ENCODE measurements around the gene CIT. TPM values are rescaled to one million over a fixed set of nuclear protein-coding genes. Genes with fewer than 3 reads are reported as not detected.
"Not testable (repeated sequence)": the region's sequence is repeated elsewhere in the genome, so short reads cannot be mapped to it uniquely, and the experiment has no call there.

The CIT gene
- total RNA-seq, 2 experiments from 2014 or later, result 43.3 to 48.4 TPM

DNA sequence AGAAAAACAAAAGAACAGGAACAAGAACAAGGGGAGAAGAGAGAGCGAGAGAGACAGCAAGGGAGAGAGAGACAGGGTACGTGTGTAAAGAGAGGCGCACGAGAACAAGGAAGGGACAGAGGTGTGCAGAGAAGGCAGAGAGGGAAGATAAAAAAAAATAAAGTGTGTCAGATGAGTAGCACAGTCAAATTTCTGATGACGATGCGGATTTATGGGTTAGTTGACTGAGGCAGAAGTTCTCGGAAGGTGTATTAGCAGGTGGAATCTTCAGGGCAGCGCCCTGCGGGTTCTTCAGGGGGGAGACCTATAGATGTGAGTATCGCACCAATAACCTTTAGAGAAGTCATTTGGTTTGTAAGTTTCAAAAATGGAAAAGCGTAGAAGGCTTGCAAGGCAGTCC, 164.4 kb downstream of the CIT start:
- CTCF ChIA-PET, result no interaction called here
- H3K4me3 Mint-ChIP-seq, result no peak overlapping the region
- H3K4me1 Mint-ChIP-seq (ENCODE audit: low read depth), result peaks cover 8% of the 10 kb centered on the region
- intact Hi-C loops (cut with micrococcal nuclease), result no loop called here
- H3K27ac Mint-ChIP-seq, result no peak overlapping the region
- POLR2A ChIA-PET, result no interaction called here
- no peaks in the 10 kb centered on the region for H3K9me3 Mint-ChIP-seq
- ATAC-seq (no peak), DNase-seq (no peak)
- TF ChIP-seq, protein P1, sequence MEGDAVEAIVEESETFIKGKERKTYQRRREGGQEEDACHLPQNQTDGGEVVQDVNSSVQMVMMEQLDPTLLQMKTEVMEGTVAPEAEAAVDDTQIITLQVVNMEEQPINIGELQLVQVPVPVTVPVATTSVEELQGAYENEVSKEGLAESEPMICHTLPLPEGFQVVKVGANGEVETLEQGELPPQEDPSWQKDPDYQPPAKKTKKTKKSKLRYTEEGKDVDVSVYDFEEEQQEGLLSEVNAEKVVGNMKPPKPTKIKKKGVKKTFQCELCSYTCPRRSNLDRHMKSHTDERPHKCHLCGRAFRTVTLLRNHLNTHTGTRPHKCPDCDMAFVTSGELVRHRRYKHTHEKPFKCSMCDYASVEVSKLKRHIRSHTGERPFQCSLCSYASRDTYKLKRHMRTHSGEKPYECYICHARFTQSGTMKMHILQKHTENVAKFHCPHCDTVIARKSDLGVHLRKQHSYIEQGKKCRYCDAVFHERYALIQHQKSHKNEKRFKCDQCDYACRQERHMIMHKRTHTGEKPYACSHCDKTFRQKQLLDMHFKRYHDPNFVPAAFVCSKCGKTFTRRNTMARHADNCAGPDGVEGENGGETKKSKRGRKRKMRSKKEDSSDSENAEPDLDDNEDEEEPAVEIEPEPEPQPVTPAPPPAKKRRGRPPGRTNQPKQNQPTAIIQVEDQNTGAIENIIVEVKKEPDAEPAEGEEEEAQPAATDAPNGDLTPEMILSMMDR (IDR thresholded peaks at IDR 0.05), result no peak
- H3K27me3 Mint-ChIP-seq, result no peaks in the 10 kb centered on the region
- H3K36me3 Mint-ChIP-seq (ENCODE audit: low read depth), result peaks cover 31% of the 10 kb centered on the region

DNA sequence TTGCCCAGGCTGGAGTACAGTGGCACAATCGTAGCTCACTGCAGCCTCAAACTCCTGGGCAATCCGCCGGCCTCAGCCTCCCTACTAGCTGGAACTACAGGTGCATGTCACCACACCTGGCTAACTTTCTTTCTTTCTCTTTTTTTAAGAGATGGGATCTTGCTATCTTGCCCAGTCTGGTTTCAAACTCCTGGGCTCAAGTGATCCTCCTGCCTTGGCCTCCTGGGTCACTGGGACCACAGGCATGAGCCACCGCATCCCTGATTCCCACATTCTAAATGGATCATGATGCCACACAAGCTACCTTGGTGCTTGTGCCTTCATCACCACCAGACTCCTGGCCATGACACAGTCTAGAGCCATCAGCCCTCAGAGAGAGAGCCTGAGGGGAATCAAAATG, 165.4 kb downstream of the CIT start:
- ChIA-PET CTCF (no interaction called here), POLR2A (interaction anchor here (0.6 kb wide), 1 partner anchor 191 kb away, joined by 3 read pairs; no protein-coding TSS in a partner anchor)
- intact Hi-C loops (cut with micrococcal nuclease), result no loop called here
- DNase-seq (no peak), ATAC-seq (no peak)
- Mint-ChIP-seq H3K4me1 (ENCODE audit: low read depth) (peaks cover 8% of the 10 kb centered on the region), H3K9me3 (no peaks in the 10 kb centered on the region), H3K36me3 (ENCODE audit: low read depth) (peaks cover 36% of the 10 kb centered on the region), H3K4me3 (no peak overlapping the region), H3K27ac (no peak overlapping the region), H3K27me3 (no peaks in the 10 kb centered on the region)
- TF ChIP-seq, protein P1 (IDR thresholded peaks at IDR 0.05), result no peak

DNA sequence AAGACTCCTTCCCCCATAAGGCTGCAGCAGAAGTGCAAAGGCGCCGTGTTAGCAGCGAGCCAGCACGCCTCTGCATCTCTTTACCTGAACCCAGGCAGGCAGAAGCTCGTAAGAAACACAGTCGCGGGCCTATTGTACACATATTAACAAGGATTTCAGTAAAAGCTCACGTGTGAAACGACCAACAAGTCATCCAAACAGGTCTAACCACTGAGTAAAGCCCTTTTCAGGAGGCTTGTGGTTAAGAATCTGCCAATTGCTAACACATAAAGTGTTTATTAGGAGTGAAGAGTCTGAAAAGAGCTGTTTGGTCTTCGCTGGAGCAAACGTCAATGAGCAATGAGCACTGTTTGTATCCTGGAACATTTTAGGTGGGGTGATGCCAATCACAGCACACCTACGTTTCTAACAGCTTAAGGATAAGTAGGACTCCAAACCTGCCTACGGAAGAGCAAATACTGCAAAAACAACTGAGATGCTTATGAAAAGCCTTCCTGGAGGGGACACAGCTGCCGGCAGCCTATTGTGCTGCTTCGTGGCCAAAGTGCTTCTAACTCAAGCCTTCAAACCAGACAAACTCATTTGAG, 166.1 kb downstream of the CIT start:
- peaks cover 36% of the 10 kb centered on the region for H3K36me3 Mint-ChIP-seq (ENCODE audit: low read depth)

DNA sequence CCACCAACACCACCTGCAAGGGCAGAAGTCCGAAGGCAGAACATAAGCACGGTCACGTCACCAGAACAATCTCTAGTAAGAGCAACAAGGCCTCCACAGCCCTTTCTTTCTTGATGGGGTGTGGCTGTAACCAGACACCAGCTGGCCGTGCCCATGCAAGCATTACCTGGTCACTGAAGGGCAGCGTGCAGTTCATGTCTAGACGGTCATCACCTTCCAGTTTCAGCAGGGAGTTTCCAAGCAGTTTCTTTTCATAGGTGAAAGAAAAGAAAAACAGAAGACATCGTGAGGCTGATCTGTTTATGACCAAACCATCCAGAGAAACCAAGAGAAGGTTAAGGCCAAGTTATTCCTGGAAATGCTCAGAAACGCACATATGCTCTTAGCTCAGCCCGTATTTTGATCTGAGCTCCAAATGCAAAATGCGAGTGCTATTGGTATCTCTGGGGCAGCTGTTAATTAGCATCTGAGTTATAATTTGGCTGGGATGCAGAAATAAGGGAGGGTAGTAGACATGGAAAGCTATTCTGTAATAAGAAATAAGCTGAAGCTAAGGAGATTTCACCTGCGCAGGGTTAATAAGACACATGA, 166.7 kb downstream of the CIT start:
- peaks cover 36% of the 10 kb centered on the region for H3K36me3 Mint-ChIP-seq (ENCODE audit: low read depth)
- ChIA-PET POLR2A (no interaction called here), CTCF (no interaction called here)
- TF ChIP-seq, protein P1 (IDR thresholded peaks at IDR 0.05), result no peak
- DNase-seq (no peak), ATAC-seq (no peak)
- no peak overlapping the region for H3K4me3 Mint-ChIP-seq
- no peak overlapping the region for H3K27ac Mint-ChIP-seq
- intact Hi-C loops (cut with micrococcal nuclease), result no loop called here
- peaks cover 4% of the 10 kb centered on the region for H3K4me1 Mint-ChIP-seq (ENCODE audit: low read depth)
- no peaks in the 10 kb centered on the region for H3K27me3 Mint-ChIP-seq
- H3K9me3 Mint-ChIP-seq, result no peaks in the 10 kb centered on the region

More for the DNA sequence above, 166.1 kb downstream of the CIT start:
- H3K27ac Mint-ChIP-seq, result no peak overlapping the region
- TF ChIP-seq, protein P1 (IDR thresholded peaks at IDR 0.05), result no peak
- ChIA-PET POLR2A (interaction anchor here (0.6 kb wide), 1 partner anchor 192 kb away, joined by 3 read pairs; no protein-coding TSS in a partner anchor), CTCF (no interaction called here)
- H3K9me3 Mint-ChIP-seq, result no peaks in the 10 kb centered on the region
- no peaks in the 10 kb centered on the region for H3K27me3 Mint-ChIP-seq
- H3K4me3 Mint-ChIP-seq, result no peak overlapping the region
- no peak for DNase-seq
- intact Hi-C loops (cut with micrococcal nuclease), result no loop called here
- ATAC-seq, result no peak
- peaks cover 4% of the 10 kb centered on the region for H3K4me1 Mint-ChIP-seq (ENCODE audit: low read depth)

DNA sequence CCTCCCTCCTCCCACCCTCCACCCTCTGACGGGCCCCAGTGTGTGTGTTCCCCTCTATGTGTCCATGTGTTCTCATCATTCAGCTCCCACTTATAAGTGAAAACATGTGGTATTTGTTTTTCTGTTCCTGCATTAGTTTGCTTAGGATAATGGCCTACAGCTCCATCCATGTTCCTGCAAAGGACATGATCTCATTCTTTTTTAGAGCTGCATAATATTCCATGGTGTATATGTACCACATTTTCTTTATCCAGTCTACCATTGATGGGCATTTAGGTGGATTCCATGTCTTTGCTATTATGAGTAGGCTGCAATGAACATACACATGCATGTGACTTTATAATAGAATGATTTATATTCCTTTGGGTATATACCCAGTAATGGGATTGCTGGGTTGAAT, 170.7 kb downstream of the CIT start:
- H3K4me1 Mint-ChIP-seq (ENCODE audit: low read depth); POLR2A ChIA-PET; CTCF ChIA-PET; DNase-seq; intact Hi-C loops (cut with micrococcal nuclease); H3K36me3 Mint-ChIP-seq (ENCODE audit: low read depth); ATAC-seq; H3K27ac Mint-ChIP-seq; H3K9me3 Mint-ChIP-seq; H3K4me3 Mint-ChIP-seq; H3K27me3 Mint-ChIP-seq: not testable (repeated sequence)

All from activated CD8-positive, alpha-beta T cell treated with anti-CD3 and anti-CD28 coated beads for 36 hours (primary cell).